Measurements from ENCODE around the gene CORIN.
"Not testable (repeated sequence)": the region's sequence is repeated elsewhere in the genome, so short reads cannot be mapped to it uniquely, and the experiment has no call there.

CORIN gene

DNA sequence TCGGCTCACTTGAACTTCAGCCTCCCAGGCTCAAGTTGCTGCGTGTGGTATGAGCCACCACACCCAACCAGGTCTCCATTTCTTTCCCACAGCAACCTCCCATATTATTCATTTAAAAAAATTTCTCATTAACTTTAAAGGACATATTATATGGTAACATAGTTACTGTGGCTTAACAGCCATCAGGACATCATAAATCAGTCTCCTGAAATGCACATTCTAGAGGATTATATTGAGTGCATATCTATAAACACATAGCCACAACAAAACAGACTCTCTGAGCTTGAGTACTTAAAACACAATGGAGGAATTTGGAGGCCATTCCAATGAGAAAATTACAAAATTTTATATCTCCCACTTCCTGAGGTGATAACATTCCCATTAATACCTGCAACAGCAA is 61.5 kb downstream of the CORIN start:
- Histone ChIP-seq H3K4me3 (ENCODE audit: low read length) (no peak overlapping the region), H3K36me3 (ENCODE audit: control insufficient read depth, insufficient read depth, low read length) (no peaks in the 10 kb centered on the region), H3K9me3 (ENCODE audit: control insufficient read depth, insufficient read depth, low read length) (no peaks in the 10 kb centered on the region), H3K27ac (ENCODE audit: low read length) (no peak overlapping the region), H3K27me3 (ENCODE audit: control insufficient read depth, insufficient read depth, low read length) (no peaks in the 10 kb centered on the region), H3K4me1 (ENCODE audit: control insufficient read depth, insufficient read depth, low read length) (no peaks in the 10 kb centered on the region)
- WGBS (ENCODE audit: insufficient coverage, insufficient read length) = no CpG with 5 or more reads among the region's 2 CpGs
- no peak for DNase-seq (ENCODE audit: low read depth, low spot score)

DNA sequence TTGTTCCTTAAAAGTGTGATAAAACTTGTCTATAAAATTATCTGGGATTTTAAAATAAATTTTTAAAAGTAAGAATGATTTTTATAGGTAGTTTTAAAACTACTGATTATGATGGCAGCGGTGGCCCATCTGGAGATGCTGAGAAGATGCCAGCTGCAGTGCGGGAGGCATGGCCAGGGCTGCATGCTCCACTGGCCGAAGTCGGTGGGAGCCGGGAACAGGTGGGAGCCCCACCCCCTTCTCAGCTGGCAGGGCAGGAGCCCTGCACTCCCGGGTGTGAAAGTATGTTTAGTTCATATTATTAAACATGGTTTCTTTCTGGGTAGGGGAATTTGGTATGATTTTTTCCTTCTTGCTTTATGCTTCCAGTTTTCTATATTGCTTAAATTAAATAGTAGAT is 63.8 kb downstream of the CORIN start:
- Histone ChIP-seq H3K4me3 (ENCODE audit: low read length) (no peak overlapping the region; the same call in 1 of the 2 replicates), H3K27ac (ENCODE audit: low read length) (no peak overlapping the region), H3K36me3 (ENCODE audit: control insufficient read depth, insufficient read depth, low read length) (no peaks in the 10 kb centered on the region), H3K4me1 (ENCODE audit: control insufficient read depth, insufficient read depth, low read length) (no peaks in the 10 kb centered on the region), H3K27me3 (ENCODE audit: control insufficient read depth, insufficient read depth, low read length) (no peaks in the 10 kb centered on the region), H3K9me3 (ENCODE audit: control insufficient read depth, insufficient read depth, low read length) (no peaks in the 10 kb centered on the region)
- DNase-seq (ENCODE audit: low read depth, low spot score) = no peak
- 100% methylated on average over 1 of the region's 6 CpGs for WGBS (ENCODE audit: insufficient coverage, insufficient read length)

DNA sequence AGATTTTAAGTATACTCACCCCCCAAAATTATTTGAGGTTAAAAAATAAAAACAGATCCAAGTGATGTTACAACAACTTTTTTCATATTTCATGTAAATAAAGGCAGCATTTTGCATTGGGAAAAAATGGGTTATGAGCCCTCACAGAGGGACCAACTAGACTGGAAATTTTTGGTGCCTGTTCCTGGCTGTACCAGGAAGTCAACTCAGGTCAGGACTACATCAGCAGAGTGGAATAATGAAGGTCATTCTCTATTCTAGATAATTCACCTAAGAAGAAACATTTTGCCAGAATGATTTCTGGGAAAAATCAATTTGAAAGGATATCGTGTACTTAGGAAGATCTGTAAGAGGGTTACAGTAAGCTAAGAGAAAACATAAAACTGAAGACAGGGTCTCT is 66.8 kb downstream of the CORIN start:
- DNase-seq (ENCODE audit: low read depth, low spot score) = no peak
- no peak overlapping the region for H3K27ac ChIP-seq (ENCODE audit: low read length)
- no peaks in the 10 kb centered on the region for H3K9me3 ChIP-seq (ENCODE audit: control insufficient read depth, insufficient read depth, low read length)
- H3K36me3 ChIP-seq (ENCODE audit: control insufficient read depth, insufficient read depth, low read length) = no peaks in the 10 kb centered on the region
- no peaks in the 10 kb centered on the region for H3K27me3 ChIP-seq (ENCODE audit: control insufficient read depth, insufficient read depth, low read length)
- no peaks in the 10 kb centered on the region for H3K4me1 ChIP-seq (ENCODE audit: control insufficient read depth, insufficient read depth, low read length)
- H3K4me3 ChIP-seq (ENCODE audit: low read length) = no peak overlapping the region
- no CpG with 5 or more reads among the region's 1 CpG for WGBS (ENCODE audit: insufficient coverage, insufficient read length)

- no CpG with 5 or more reads among the region's 7 CpGs for WGBS (ENCODE audit: insufficient coverage, insufficient read length)
- not testable (repeated sequence) for H3K9me3 ChIP-seq (ENCODE audit: control insufficient read depth, insufficient read depth, low read length)
Measured at GRCh38 chr4:47767956-47768355, 69.9 kb downstream of the CORIN start.

DNA sequence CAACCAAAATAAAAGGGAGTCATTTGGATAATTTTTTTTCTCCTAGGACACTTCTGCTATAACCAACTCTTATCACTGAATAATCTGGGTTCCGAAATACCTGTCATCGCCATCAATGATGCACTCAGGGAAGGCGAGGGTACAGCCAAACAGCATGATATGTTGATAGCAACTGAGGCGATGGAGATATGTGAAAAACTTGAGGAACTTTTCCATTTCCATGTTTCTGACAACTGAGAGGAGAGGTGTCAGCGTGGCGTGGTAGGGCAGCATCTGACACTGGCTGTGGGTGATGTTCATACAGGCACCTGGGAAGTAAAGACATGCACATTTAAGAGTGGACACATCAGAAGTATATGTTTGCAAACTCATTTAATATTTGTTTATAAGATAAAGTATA is 74.6 kb downstream of the CORIN start:
- whole genome bisulfite sequencing (ENCODE audit: insufficient coverage, insufficient read length) = no CpG with 5 or more reads among the region's 6 CpGs
- Histone ChIP-seq H3K4me1 (ENCODE audit: control insufficient read depth, insufficient read depth, low read length) (no peaks in the 10 kb centered on the region), H3K27ac (ENCODE audit: low read length) (no peak overlapping the region)

More at GRCh38 chr4:47767956-47768355, 69.9 kb downstream of the CORIN start:
- DNase-seq (ENCODE audit: low read depth, low spot score); H3K4me1 ChIP-seq (ENCODE audit: control insufficient read depth, insufficient read depth, low read length); H3K27me3 ChIP-seq (ENCODE audit: control insufficient read depth, insufficient read depth, low read length); H3K27ac ChIP-seq (ENCODE audit: low read length); H3K4me3 ChIP-seq (ENCODE audit: low read length); H3K36me3 ChIP-seq (ENCODE audit: control insufficient read depth, insufficient read depth, low read length): not testable (repeated sequence)

DNA sequence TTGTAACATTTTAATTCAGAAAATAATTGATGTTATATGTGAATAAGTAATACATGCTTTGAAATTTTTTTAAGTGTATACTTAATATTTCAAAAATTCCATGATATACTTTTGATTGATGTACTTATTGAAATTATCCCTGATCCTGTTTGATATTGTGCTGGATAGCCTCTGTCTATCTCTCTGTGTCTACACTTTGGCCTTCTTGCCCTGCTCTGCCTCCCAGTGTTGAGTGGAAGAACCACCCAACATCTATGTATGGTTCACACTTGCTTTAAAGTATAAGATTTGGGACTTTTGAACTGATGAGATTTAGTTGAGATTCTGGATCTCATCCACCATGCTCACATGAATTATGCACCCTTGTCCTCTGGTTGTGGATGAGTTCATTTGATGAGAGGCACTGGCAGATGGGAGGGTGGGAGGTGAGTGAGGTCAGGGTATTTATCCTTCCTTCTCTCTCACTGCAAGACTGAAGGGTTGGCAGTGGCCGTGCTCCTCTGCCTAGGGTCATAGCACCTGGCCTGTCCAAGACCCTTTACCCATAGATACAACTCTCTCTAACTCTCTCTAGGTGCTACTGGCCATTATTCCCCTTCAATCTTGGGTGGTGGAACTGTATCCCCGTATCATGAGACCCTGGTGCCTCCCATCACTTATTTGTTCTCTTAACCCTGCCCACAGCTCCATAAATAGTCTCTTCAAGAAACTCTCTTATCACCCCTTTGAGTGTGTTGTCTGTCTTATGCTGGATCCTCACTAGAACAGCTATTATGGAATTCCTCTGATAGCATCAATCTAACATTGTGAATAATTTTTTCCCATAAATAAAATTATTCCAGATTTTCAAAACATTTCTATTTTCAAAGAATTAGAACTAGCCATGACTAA is 75.2 kb downstream of the CORIN start:
- no peak overlapping the region for H3K27ac ChIP-seq (ENCODE audit: low read length)
- DNase-seq (ENCODE audit: low read depth, low spot score) = no peak
- no peaks in the 10 kb centered on the region for H3K4me1 ChIP-seq (ENCODE audit: control insufficient read depth, insufficient read depth, low read length)
- H3K27me3 ChIP-seq (ENCODE audit: control insufficient read depth, insufficient read depth, low read length) = no peaks in the 10 kb centered on the region
- H3K36me3 ChIP-seq (ENCODE audit: control insufficient read depth, insufficient read depth, low read length) = no peaks in the 10 kb centered on the region
- no peak overlapping the region for H3K4me3 ChIP-seq (ENCODE audit: low read length)
- no peaks in the 10 kb centered on the region for H3K9me3 ChIP-seq (ENCODE audit: control insufficient read depth, insufficient read depth, low read length)
- no CpG with 5 or more reads among the region's 2 CpGs for WGBS (ENCODE audit: insufficient coverage, insufficient read length)

More for the DNA sequence above, 74.6 kb downstream of the CORIN start:
- H3K27me3 ChIP-seq (ENCODE audit: control insufficient read depth, insufficient read depth, low read length) = no peaks in the 10 kb centered on the region
- no peak for DNase-seq (ENCODE audit: low read depth, low spot score)
- H3K9me3 ChIP-seq (ENCODE audit: control insufficient read depth, insufficient read depth, low read length) = no peaks in the 10 kb centered on the region
- H3K4me3 ChIP-seq (ENCODE audit: low read length) = no peak overlapping the region
- no peaks in the 10 kb centered on the region for H3K36me3 ChIP-seq (ENCODE audit: control insufficient read depth, insufficient read depth, low read length)

- H3K4me1 ChIP-seq (ENCODE audit: control insufficient read depth, insufficient read depth, low read length); H3K27ac ChIP-seq (ENCODE audit: low read length); H3K9me3 ChIP-seq (ENCODE audit: control insufficient read depth, insufficient read depth, low read length); DNase-seq (ENCODE audit: low read depth, low spot score); H3K36me3 ChIP-seq (ENCODE audit: control insufficient read depth, insufficient read depth, low read length); H3K4me3 ChIP-seq (ENCODE audit: low read length); H3K27me3 ChIP-seq (ENCODE audit: control insufficient read depth, insufficient read depth, low read length): not testable (repeated sequence)
- no CpG with 5 or more reads among the region's 9 CpGs for WGBS (ENCODE audit: insufficient coverage, insufficient read length)
Measured at GRCh38 chr4:47753316-47753715, 84.6 kb downstream of the CORIN start.

GRCh38 chr4:47752214-47752613 is 85.7 kb downstream of the CORIN start:
- Histone ChIP-seq H3K27ac (ENCODE audit: low read length) (no peak overlapping the region), H3K4me1 (ENCODE audit: control insufficient read depth, insufficient read depth, low read length) (no peaks in the 10 kb centered on the region), H3K9me3 (ENCODE audit: control insufficient read depth, insufficient read depth, low read length) (no peaks in the 10 kb centered on the region), H3K4me3 (ENCODE audit: low read length) (no peak overlapping the region), H3K36me3 (ENCODE audit: control insufficient read depth, insufficient read depth, low read length) (no peaks in the 10 kb centered on the region), H3K27me3 (ENCODE audit: control insufficient read depth, insufficient read depth, low read length) (no peaks in the 10 kb centered on the region)
- no peak for DNase-seq (ENCODE audit: low read depth, low spot score)
- no CpG with 5 or more reads among the region's 5 CpGs for WGBS (ENCODE audit: insufficient coverage, insufficient read length)

GRCh38 chr4:47750788-47751187 is 87.1 kb downstream of the CORIN start:
- Histone ChIP-seq H3K4me1 (ENCODE audit: control insufficient read depth, insufficient read depth, low read length) (no peaks in the 10 kb centered on the region), H3K4me3 (ENCODE audit: low read length) (no peak overlapping the region), H3K36me3 (ENCODE audit: control insufficient read depth, insufficient read depth, low read length) (no peaks in the 10 kb centered on the region), H3K9me3 (ENCODE audit: control insufficient read depth, insufficient read depth, low read length) (no peaks in the 10 kb centered on the region), H3K27me3 (ENCODE audit: control insufficient read depth, insufficient read depth, low read length) (no peaks in the 10 kb centered on the region), H3K27ac (ENCODE audit: low read length) (no peak overlapping the region)
- no peak for DNase-seq (ENCODE audit: low read depth, low spot score)
- no CpG with 5 or more reads among the region's 2 CpGs for WGBS (ENCODE audit: insufficient coverage, insufficient read length)

DNA sequence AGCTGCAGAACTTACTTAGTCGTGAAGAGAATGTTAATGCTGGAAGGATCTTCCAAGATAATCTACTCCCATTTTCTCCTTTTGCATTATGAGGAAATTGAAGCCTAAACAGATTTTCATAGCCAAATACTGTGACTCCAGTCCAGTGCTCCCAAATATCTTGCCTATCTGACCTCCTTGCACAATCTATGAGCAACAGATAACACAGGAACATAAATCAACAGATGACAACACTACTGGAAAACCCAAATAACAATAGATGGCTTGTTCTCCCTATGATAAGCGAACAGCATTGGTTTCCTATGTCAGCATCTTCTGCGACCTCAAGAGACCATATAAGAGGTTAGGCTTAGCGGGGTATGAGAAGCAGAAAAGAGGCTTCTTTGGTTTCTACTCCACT is 88.0 kb downstream of the CORIN start:
- Histone ChIP-seq H3K36me3 (ENCODE audit: control insufficient read depth, insufficient read depth, low read length) (no peaks in the 10 kb centered on the region), H3K27ac (ENCODE audit: low read length) (no peak overlapping the region), H3K9me3 (ENCODE audit: control insufficient read depth, insufficient read depth, low read length) (no peaks in the 10 kb centered on the region), H3K4me3 (ENCODE audit: low read length) (no peak overlapping the region), H3K4me1 (ENCODE audit: control insufficient read depth, insufficient read depth, low read length) (no peaks in the 10 kb centered on the region), H3K27me3 (ENCODE audit: control insufficient read depth, insufficient read depth, low read length) (no peaks in the 10 kb centered on the region)
- no peak for DNase-seq (ENCODE audit: low read depth, low spot score)
- WGBS (ENCODE audit: insufficient coverage, insufficient read length) = no CpG with 5 or more reads among the region's 4 CpGs

GRCh38 chr4:47749060-47749459 is 88.8 kb downstream of the CORIN start:
- H3K36me3 ChIP-seq (ENCODE audit: control insufficient read depth, insufficient read depth, low read length) = no peaks in the 10 kb centered on the region
- H3K27me3 ChIP-seq (ENCODE audit: control insufficient read depth, insufficient read depth, low read length) = no peaks in the 10 kb centered on the region
- no peaks in the 10 kb centered on the region for H3K4me1 ChIP-seq (ENCODE audit: control insufficient read depth, insufficient read depth, low read length)
- no peak for DNase-seq (ENCODE audit: low read depth, low spot score)
- H3K27ac ChIP-seq (ENCODE audit: low read length) = no peak overlapping the region
- no CpG with 5 or more reads among the region's 1 CpG for WGBS (ENCODE audit: insufficient coverage, insufficient read length)
- no peak overlapping the region for H3K4me3 ChIP-seq (ENCODE audit: low read length)
- H3K9me3 ChIP-seq (ENCODE audit: control insufficient read depth, insufficient read depth, low read length) = no peaks in the 10 kb centered on the region

Measured in iPS DF 6.9 (cell line).